Keratinocyte (primary cell): ENCODE measurements around the gene SLC26A3. TPM values are rescaled to one million over a fixed set of nuclear protein-coding genes. Genes with fewer than 3 reads are reported as not detected.

ENCODE experiments used
- DNase-seq: peaks from one replicate; pipeline ENCODE4 v3.0.0-alpha.2; 2011; ENCODE audit warnings: low read depth, missing footprints, low spot score
- FAIRE-seq: peaks from 2 replicates; lab custom pipeline; 2011; peaks lifted over from hg19 to GRCh38; lab: Jason Lieb, UNC
- H2AFZ ChIP-seq: 2 replicates; pipeline ENCODE4 v1.6.0; 2012; ENCODE audit warnings: low read length, control low read depth, inconsistent platforms; ENCODE audit not compliant: control insufficient read depth
- H3K27ac ChIP-seq: 2 replicates; pipeline ENCODE4 v1.5.1; 2011; ENCODE audit warnings: low read length; ENCODE audit not compliant: control insufficient read depth, insufficient read depth
- H3K27me3 ChIP-seq: 3 replicates; pipeline ENCODE4 v1.6.0; 2011; ENCODE audit warnings: low read length; ENCODE audit not compliant: control insufficient read depth, insufficient read depth; ENCODE audit errors: extremely low read depth
- H3K36me3 ChIP-seq, 2 experiments: 2 replicates in 1 of 2; 3 replicates in 1 of 2; pipeline ENCODE4 v1.5.1; 2011; ENCODE audit warnings: low read length in 2 of 2, mild to moderate bottlenecking in 1 of 2; ENCODE audit not compliant: control insufficient read depth in 2 of 2, insufficient read depth in 2 of 2; ENCODE audit errors: extremely low read depth in 1 of 2
- H3K4me1 ChIP-seq: 3 replicates; pipeline ENCODE4 v1.5.1; 2011; ENCODE audit warnings: low read length; ENCODE audit not compliant: control insufficient read depth, insufficient read depth; ENCODE audit errors: extremely low read depth
- H3K4me2 ChIP-seq: 3 replicates; pipeline ENCODE4 v1.6.0; 2011; ENCODE audit warnings: low read depth, low read length; ENCODE audit not compliant: control insufficient read depth, insufficient read depth; ENCODE audit errors: extremely low read depth
- H3K4me3 ChIP-seq, 3 experiments: fragments of 200-600 bp in 1 of 3; sonication (generic) in 1 of 3; 2 replicates in 2 of 3; 3 replicates in 1 of 3; pipeline ENCODE4 v1.5.1; 2011 to 2016; ENCODE audit warnings: low read length in 3 of 3, mild to moderate bottlenecking in 3 of 3, control low read depth in 2 of 3, inconsistent platforms in 1 of 3, low read depth in 1 of 3, mixed read lengths in 1 of 3, mixed run types in 1 of 3, moderate library complexity in 1 of 3; ENCODE audit not compliant: control insufficient read depth in 2 of 3, insufficient read depth in 2 of 3; ENCODE audit errors: extremely low read depth in 1 of 3
- H3K79me2 ChIP-seq: 2 replicates; pipeline ENCODE4 v1.6.0; 2012; ENCODE audit warnings: low read length; ENCODE audit not compliant: control insufficient read depth, insufficient read depth
- H3K9ac ChIP-seq: 3 replicates; pipeline ENCODE4 v1.6.0; 2011; ENCODE audit warnings: low read length; ENCODE audit not compliant: control insufficient read depth, insufficient read depth; ENCODE audit errors: extremely low read depth
- H3K9me1 ChIP-seq: 3 replicates; pipeline ENCODE4 v1.6.0; 2011; ENCODE audit warnings: low read length; ENCODE audit not compliant: control insufficient read depth, insufficient read depth; ENCODE audit errors: extremely low read depth
- H3K9me3 ChIP-seq: 2 replicates; pipeline ENCODE4 v1.5.1; 2012; ENCODE audit warnings: low read depth, low read length; ENCODE audit not compliant: control insufficient read depth
- H4K20me1 ChIP-seq: 3 replicates; pipeline ENCODE4 v1.6.0; 2011; ENCODE audit warnings: low read length; ENCODE audit not compliant: control insufficient read depth, insufficient read depth; ENCODE audit errors: extremely low read depth
- EZH2 ChIP-seq: IDR thresholded peaks from one replicate; pipeline ENCODE4 v1.6.1; 2012; ENCODE audit warnings: inconsistent platforms, mild to moderate bottlenecking, low read length, moderate library complexity
- dilution Hi-C: fragments of 300-500 bp; cut with MboI; formaldehyde crosslinking; loops from one replicate; pipeline ENCODE4 v1.7.0; 2020; ENCODE audit warnings: low sequenced_read_pairs; ENCODE audit not compliant: extremely low pct_ligation_motif_present
- polyA minus RNA-seq, 3 experiments: library from RNA; depleted of rRNA, polyadenylated mRNA; stranded (reverse); fragments of >200 nt; gene quantifications; 1 replicate in 1 of 3; 2 replicates in 1 of 3; 3 replicates in 1 of 3; pipeline ENCODE4 v1.2.3, GENCODE V29; 2011
- polyA plus RNA-seq, 5 experiments: library from polyadenylated mRNA; depleted of rRNA in 3 of 5; stranded (reverse) in 3 of 5; stranded (forward) in 1 of 5; unstranded in 1 of 5; fragments of >200 nt; gene quantifications; 1 replicate in 1 of 5; 2 replicates in 3 of 5; 3 replicates in 1 of 5; pipeline versions ENCODE4 v1.2.1 to v1.2.3, GENCODE V29; 2011 to 2012; ENCODE audit warnings: missing spikeins in 2 of 5, low read depth in 1 of 5, low replicate concordance in 1 of 5
- TF ChIP-seq, protein P1 (sequence below), 3 experiments: IDR thresholded peaks in 1 of 3; conservative IDR thresholded peaks in 1 of 3; optimal IDR thresholded peaks in 1 of 3; 2 replicates in 2 of 3; 3 replicates in 1 of 3; pipeline versions ENCODE3 to v1.5.1; 2011; ENCODE audit warnings: low read length in 3 of 3, mild to moderate bottlenecking in 3 of 3, moderate library complexity in 2 of 3, control low read depth in 1 of 3, inconsistent platforms in 1 of 3; ENCODE audit not compliant: insufficient read depth in 2 of 3; ENCODE audit errors: extremely low read depth in 1 of 3

Gene SLC26A3
- not detected in 3 replicates for polyA plus RNA-seq
- polyA plus RNA-seq (2011; ENCODE audit: low read depth): not detected
- polyA plus RNA-seq (2011; cell fraction: cytosol; rRNA removed): not detected in 2 replicates
- polyA plus RNA-seq (2011; cell fraction: nucleus; rRNA removed): not detected in 2 replicates
- not detected in 2 replicates for polyA plus RNA-seq (2012; ENCODE audit: low replicate concordance)
- polyA minus RNA-seq: not detected in 3 replicates
- not detected for polyA minus RNA-seq (2011; cell fraction: cytosol; rRNA and poly(A)+ RNA removed)
- polyA minus RNA-seq (2011; cell fraction: nucleus; rRNA and poly(A)+ RNA removed): not detected in 2 replicates

- dilution Hi-C loops: no loop called here
- Histone ChIP-seq H3K9ac (no peak within 1 kb of the TSS), H3K4me1 (no peaks in the 10 kb centered on the region), H3K27ac (no peak within 1 kb of the TSS), H3K9me3 (no peaks in the 10 kb centered on the region), H3K4me3 (no peak within 1 kb of the TSS), H3K4me2 (no peak within 1 kb of the TSS), H2AFZ (no peak within 1 kb of the TSS), H3K9me1 (no peaks in the 10 kb centered on the region), H3K27me3 (peaks cover 4% of the 10 kb centered on the region), H3K79me2 (no peaks in the 10 kb centered on the region), H4K20me1 (no peaks in the 10 kb centered on the region), H3K36me3 (no peaks in the 10 kb centered on the region)
- DNase-seq (no peak), FAIRE-seq (no peak)
- TF ChIP-seq, protein P1, sequence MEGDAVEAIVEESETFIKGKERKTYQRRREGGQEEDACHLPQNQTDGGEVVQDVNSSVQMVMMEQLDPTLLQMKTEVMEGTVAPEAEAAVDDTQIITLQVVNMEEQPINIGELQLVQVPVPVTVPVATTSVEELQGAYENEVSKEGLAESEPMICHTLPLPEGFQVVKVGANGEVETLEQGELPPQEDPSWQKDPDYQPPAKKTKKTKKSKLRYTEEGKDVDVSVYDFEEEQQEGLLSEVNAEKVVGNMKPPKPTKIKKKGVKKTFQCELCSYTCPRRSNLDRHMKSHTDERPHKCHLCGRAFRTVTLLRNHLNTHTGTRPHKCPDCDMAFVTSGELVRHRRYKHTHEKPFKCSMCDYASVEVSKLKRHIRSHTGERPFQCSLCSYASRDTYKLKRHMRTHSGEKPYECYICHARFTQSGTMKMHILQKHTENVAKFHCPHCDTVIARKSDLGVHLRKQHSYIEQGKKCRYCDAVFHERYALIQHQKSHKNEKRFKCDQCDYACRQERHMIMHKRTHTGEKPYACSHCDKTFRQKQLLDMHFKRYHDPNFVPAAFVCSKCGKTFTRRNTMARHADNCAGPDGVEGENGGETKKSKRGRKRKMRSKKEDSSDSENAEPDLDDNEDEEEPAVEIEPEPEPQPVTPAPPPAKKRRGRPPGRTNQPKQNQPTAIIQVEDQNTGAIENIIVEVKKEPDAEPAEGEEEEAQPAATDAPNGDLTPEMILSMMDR (optimal IDR thresholded peaks at IDR 0.05 in 1 of 3, IDR thresholded peaks at IDR 0.05 in 1 of 3, conservative IDR thresholded peaks at IDR 0.05 in 1 of 3; ENCODE audit: extremely low read depth in 1 of 3, insufficient read depth in 2 of 3, low read length in 3 of 3): no peak
- TF ChIP-seq EZH2: no peak
These were observed at the start of gene SLC26A3 for GRCh38 chr7:107803009-107803610. Gene SLC26A3 (minus strand): TSS chr7:107803223. CDS start chr7:107794509, 8,714 bp downstream.

DNA sequence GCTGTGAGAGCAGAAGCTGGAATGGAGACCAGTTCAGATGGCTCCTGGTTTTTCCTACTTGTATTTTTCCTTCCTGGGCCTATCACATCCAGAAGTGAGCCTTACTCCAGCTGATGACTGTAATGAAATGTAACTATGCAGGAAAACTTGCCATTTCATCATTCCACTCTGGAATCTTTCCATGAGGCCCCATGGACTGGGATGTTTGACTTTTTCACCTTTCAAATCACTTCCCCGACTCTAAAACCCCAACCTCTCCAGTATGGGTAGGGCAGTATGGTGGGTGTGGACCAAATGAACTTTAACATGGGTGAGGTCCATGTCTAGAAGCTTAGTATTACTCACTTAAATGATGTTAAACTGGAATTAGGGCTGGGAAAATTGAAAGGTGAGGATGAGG lies 47.6 kb upstream of the SLC26A3 start:
- Histone ChIP-seq H2AFZ (no peak overlapping the region), H3K36me3 (no peaks in the 10 kb centered on the region), H3K27ac (no peak overlapping the region), H3K27me3 (no peaks in the 10 kb centered on the region), H3K9ac (no peak overlapping the region), H3K4me3 (no peak overlapping the region), H3K4me1 (no peaks in the 10 kb centered on the region), H3K9me1 (no peaks in the 10 kb centered on the region), H3K79me2 (no peaks in the 10 kb centered on the region), H4K20me1 (no peaks in the 10 kb centered on the region), H3K9me3 (no peaks in the 10 kb centered on the region), H3K4me2 (no peak overlapping the region)
- FAIRE-seq (no peak), DNase-seq (no peak)
- no peak for TF ChIP-seq EZH2
- TF ChIP-seq, protein P1 (optimal IDR thresholded peaks at IDR 0.05 in 1 of 3, IDR thresholded peaks at IDR 0.05 in 1 of 3, conservative IDR thresholded peaks at IDR 0.05 in 1 of 3; ENCODE audit: extremely low read depth in 1 of 3, insufficient read depth in 2 of 3, low read length in 3 of 3): no peak
- dilution Hi-C loops: loop anchor here (25.0 kb wide), 1 partner anchor 88 kb away; no protein-coding TSS in a partner anchor
